ENCODE measurements around the gene SIN3A.

SIN3A gene

DNA sequence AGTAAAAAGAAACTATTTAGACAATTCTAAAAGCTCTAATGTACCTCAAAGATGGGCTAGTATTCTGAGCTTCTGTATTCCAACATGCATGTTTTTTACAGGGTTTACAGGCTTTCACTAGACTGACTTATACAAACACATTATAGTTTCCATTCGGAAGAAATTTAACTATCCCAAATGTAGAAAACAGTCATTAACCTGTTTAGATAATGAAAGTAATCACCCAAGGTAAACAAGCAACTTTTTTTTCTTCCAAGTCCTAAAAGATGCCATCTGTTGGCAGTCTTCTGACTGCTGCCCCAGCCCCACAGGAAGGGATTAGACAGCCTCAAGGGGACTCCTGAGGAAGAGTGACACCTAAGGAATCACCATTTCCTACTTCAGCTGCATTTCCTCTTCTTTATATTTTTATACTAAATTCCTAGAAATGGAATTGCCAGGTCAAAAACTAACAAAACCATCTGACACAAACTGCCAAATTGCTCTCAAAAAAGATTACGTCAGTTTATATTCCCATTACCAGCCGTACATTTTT is 25.5 kb downstream of the SIN3A start:
- Histone ChIP-seq H3K27me3 (replicated peaks in 2 of 5; ENCODE audit: control insufficient read depth in 4 of 5, insufficient read depth in 5 of 5, low read length in 4 of 5) (no peaks in the 10 kb centered on the region), H3K27ac (ENCODE audit: insufficient read depth in 1 of 2, low read depth in 1 of 2, low read length in 2 of 2, poor library complexity in 1 of 2, severe bottlenecking in 2 of 2) (peak overlapping the region in 1 of 2 experiments; percentile 70), H3K4me3 (ENCODE audit: control insufficient read depth in 1 of 7, extremely low read depth in 1 of 7, insufficient read depth in 4 of 7, low read depth in 2 of 7, low read length in 6 of 7) (no peak overlapping the region), H3K4me1 (ENCODE audit: control extremely low read depth in 1 of 4, control insufficient read depth in 4 of 4, insufficient read depth in 4 of 4, low read length in 3 of 4) (peaks cover 0 to 7% (median 3%) of the 10 kb centered on the region in 4 experiments), H3K9me3 (ENCODE audit: control extremely low read depth in 1 of 5, control insufficient read depth in 4 of 5, insufficient read depth in 2 of 5, low read depth in 1 of 5, low read length in 4 of 5) (no peaks in the 10 kb centered on the region), H3K36me3 (ENCODE audit: control insufficient read depth in 4 of 4, insufficient read depth in 4 of 4, low read length in 3 of 4) (peaks cover 13 to 61% (median 46%) of the 10 kb centered on the region in 4 experiments)
- WGBS (ENCODE audit: insufficient coverage) = no CpG with 5 or more reads among the region's 3 CpGs
- DNase-seq = no peak
- CTCF ChIA-PET = no interaction called here
- POLR2A ChIA-PET = no interaction called here

DNA sequence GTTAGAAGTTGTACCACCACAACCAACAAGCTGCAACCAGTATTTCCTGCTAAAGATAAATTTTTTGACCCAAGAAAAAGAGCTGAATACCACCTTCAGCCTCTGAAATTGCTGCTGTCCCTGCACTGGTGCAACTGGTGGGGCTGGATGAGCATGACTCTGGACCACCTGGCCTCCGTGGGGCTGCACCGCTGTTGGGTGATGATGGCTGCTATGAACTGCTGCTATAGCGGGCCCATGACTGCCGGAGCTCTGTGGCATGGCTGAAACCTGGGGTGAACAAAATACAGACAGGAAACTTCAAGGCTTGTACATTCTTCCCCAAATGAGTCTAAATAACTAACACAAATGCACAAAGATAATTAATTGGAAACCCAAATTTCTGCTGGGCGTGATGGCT is 28.9 kb downstream of the SIN3A start:
- Histone ChIP-seq H3K4me3 (ENCODE audit: control insufficient read depth in 1 of 7, extremely low read depth in 1 of 7, insufficient read depth in 4 of 7, low read depth in 2 of 7, low read length in 6 of 7) (no peak overlapping the region), H3K4me1 (ENCODE audit: control extremely low read depth in 1 of 4, control insufficient read depth in 4 of 4, insufficient read depth in 4 of 4, low read length in 3 of 4) (peaks cover 0 to 7% (median 3%) of the 10 kb centered on the region in 4 experiments), H3K36me3 (ENCODE audit: control insufficient read depth in 4 of 4, insufficient read depth in 4 of 4, low read length in 3 of 4) (peaks cover 11 to 57% (median 44%) of the 10 kb centered on the region in 4 experiments), H3K9me3 (ENCODE audit: control extremely low read depth in 1 of 5, control insufficient read depth in 4 of 5, insufficient read depth in 2 of 5, low read depth in 1 of 5, low read length in 4 of 5) (no peaks in the 10 kb centered on the region), H3K27me3 (replicated peaks in 2 of 5; ENCODE audit: control insufficient read depth in 4 of 5, insufficient read depth in 5 of 5, low read length in 4 of 5) (no peaks in the 10 kb centered on the region), H3K27ac (ENCODE audit: insufficient read depth in 1 of 2, low read depth in 1 of 2, low read length in 2 of 2, poor library complexity in 1 of 2, severe bottlenecking in 2 of 2) (no peak overlapping the region)
- ChIA-PET CTCF (interaction anchor here (0.8 to 1.0 kb wide), 2 partner anchors 16 to 43 kb away, joined by 3 read pairs; no protein-coding TSS in a partner anchor), POLR2A (no interaction called here)
- WGBS (ENCODE audit: insufficient coverage) = 100% methylated on average over 3 of the region's 5 CpGs
- no peak for DNase-seq

DNA sequence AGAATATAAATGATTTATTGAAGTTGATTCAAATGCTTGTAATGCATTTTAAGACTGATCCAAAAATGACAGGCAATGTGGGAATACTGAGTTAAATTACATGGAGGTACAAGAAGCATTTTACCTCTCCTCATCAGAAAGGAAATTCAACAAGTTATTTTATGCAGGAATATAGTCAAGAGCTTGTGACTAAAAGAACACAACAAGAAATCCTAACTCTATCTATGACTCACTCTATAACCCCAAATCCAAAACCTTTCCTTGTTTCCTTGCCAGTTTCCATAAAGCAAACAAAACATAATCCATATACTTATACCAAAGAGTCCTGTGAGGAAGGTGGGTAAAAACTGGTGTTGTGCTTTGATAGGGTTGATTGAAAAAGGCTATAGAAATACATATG is 30.8 kb downstream of the SIN3A start:
- POLR2A ChIA-PET = no interaction called here
- no peaks in the 10 kb centered on the region for H3K27me3 ChIP-seq (replicated peaks in 2 of 5; ENCODE audit: control insufficient read depth in 4 of 5, insufficient read depth in 5 of 5, low read length in 4 of 5)
- no peaks in the 10 kb centered on the region for H3K4me1 ChIP-seq (ENCODE audit: control extremely low read depth in 1 of 4, control insufficient read depth in 4 of 4, insufficient read depth in 4 of 4, low read length in 3 of 4)
- CTCF ChIA-PET = interaction anchor here (0.9 kb wide), 1 partner anchor 26 kb away, joined by 3 read pairs; no protein-coding TSS in a partner anchor
- DNase-seq = no peak
- H3K27ac ChIP-seq (ENCODE audit: insufficient read depth in 1 of 2, low read depth in 1 of 2, low read length in 2 of 2, poor library complexity in 1 of 2, severe bottlenecking in 2 of 2) = no peak overlapping the region
- H3K36me3 ChIP-seq (ENCODE audit: control insufficient read depth in 4 of 4, insufficient read depth in 4 of 4, low read length in 3 of 4) = peaks cover 11 to 53% (median 41%) of the 10 kb centered on the region in 4 experiments
- H3K9me3 ChIP-seq (ENCODE audit: control extremely low read depth in 1 of 5, control insufficient read depth in 4 of 5, insufficient read depth in 2 of 5, low read depth in 1 of 5, low read length in 4 of 5) = no peaks in the 10 kb centered on the region
- H3K4me3 ChIP-seq (ENCODE audit: control insufficient read depth in 1 of 7, extremely low read depth in 1 of 7, insufficient read depth in 4 of 7, low read depth in 2 of 7, low read length in 6 of 7) = no peak overlapping the region

DNA sequence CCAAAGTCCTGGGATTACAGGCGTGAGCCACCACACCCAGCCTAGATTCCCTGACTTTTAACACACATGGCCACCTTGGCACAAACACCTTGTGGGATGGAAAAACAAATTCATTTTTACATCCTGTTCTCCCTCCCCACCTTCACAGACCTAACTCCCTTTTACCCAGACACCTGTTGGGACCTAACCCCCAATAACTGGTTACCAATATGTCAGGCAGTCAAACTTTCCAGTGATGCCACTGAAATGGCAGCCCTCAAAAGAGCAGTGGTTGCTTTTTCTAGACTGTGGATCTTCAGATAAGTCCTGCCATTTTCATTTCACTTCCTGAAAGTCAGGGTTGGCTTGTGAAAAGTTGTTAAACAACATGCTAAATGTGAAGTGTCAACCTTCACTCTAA is 34.9 kb downstream of the SIN3A start:
- Histone ChIP-seq H3K4me3 (ENCODE audit: control insufficient read depth in 1 of 7, extremely low read depth in 1 of 7, insufficient read depth in 4 of 7, low read depth in 2 of 7, low read length in 6 of 7) (no peak overlapping the region), H3K27ac (ENCODE audit: insufficient read depth in 1 of 2, low read depth in 1 of 2, low read length in 2 of 2, poor library complexity in 1 of 2, severe bottlenecking in 2 of 2) (no peak overlapping the region), H3K27me3 (replicated peaks in 2 of 5; ENCODE audit: control insufficient read depth in 4 of 5, insufficient read depth in 5 of 5, low read length in 4 of 5) (no peaks in the 10 kb centered on the region), H3K9me3 (ENCODE audit: control extremely low read depth in 1 of 5, control insufficient read depth in 4 of 5, insufficient read depth in 2 of 5, low read depth in 1 of 5, low read length in 4 of 5) (no peaks in the 10 kb centered on the region), H3K36me3 (ENCODE audit: control insufficient read depth in 4 of 4, insufficient read depth in 4 of 4, low read length in 3 of 4) (peaks cover 22 to 56% (median 41%) of the 10 kb centered on the region in 4 experiments), H3K4me1 (ENCODE audit: control extremely low read depth in 1 of 4, control insufficient read depth in 4 of 4, insufficient read depth in 4 of 4, low read length in 3 of 4) (no peaks in the 10 kb centered on the region)
- whole genome bisulfite sequencing (ENCODE audit: insufficient coverage) = 83% methylated on average over 1 of the region's 1 CpG
- CTCF ChIA-PET = interaction anchor here (0.5 kb wide), 1 partner anchor 208 kb away, joined by 3 read pairs; no protein-coding TSS in a partner anchor
- no peak for DNase-seq
- POLR2A ChIA-PET = no interaction called here

DNA sequence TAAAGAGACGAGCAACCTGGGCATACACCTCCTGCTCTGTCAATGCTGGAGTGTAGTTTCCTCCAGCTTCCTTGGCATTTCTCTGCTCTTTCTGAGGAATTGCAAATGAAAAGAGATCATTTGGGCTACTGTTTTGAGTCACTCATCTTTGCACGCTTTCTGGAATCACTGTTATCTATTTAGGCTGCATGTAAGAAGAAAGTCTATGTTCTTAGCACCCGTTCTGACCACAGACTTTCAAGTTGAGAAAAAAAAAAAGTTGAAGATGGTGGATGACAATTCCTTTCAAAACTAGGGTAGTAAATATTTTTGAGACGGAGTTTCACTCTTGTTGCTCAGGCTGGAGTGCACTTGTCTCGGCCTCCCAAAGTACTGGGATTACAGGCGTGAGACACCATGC is 41.3 kb downstream of the SIN3A start:
- no peaks in the 10 kb centered on the region for H3K4me1 ChIP-seq (ENCODE audit: control extremely low read depth in 1 of 4, control insufficient read depth in 4 of 4, insufficient read depth in 4 of 4, low read length in 3 of 4)
- ChIA-PET POLR2A (no interaction called here), CTCF (no interaction called here)
- no peak overlapping the region for H3K27ac ChIP-seq (ENCODE audit: insufficient read depth in 1 of 2, low read depth in 1 of 2, low read length in 2 of 2, poor library complexity in 1 of 2, severe bottlenecking in 2 of 2)
- WGBS (ENCODE audit: insufficient coverage) = 98% methylated on average over 4 of the region's 6 CpGs
- no peaks in the 10 kb centered on the region for H3K27me3 ChIP-seq (replicated peaks in 2 of 5; ENCODE audit: control insufficient read depth in 4 of 5, insufficient read depth in 5 of 5, low read length in 4 of 5)
- H3K36me3 ChIP-seq (ENCODE audit: control insufficient read depth in 4 of 4, insufficient read depth in 4 of 4, low read length in 3 of 4) = peaks cover 39 to 76% (median 54%) of the 10 kb centered on the region in 4 experiments
- no peak for DNase-seq
- no peaks in the 10 kb centered on the region for H3K9me3 ChIP-seq (ENCODE audit: control extremely low read depth in 1 of 5, control insufficient read depth in 4 of 5, insufficient read depth in 2 of 5, low read depth in 1 of 5, low read length in 4 of 5)
- H3K4me3 ChIP-seq (ENCODE audit: control insufficient read depth in 1 of 7, extremely low read depth in 1 of 7, insufficient read depth in 4 of 7, low read depth in 2 of 7, low read length in 6 of 7) = no peak overlapping the region

DNA sequence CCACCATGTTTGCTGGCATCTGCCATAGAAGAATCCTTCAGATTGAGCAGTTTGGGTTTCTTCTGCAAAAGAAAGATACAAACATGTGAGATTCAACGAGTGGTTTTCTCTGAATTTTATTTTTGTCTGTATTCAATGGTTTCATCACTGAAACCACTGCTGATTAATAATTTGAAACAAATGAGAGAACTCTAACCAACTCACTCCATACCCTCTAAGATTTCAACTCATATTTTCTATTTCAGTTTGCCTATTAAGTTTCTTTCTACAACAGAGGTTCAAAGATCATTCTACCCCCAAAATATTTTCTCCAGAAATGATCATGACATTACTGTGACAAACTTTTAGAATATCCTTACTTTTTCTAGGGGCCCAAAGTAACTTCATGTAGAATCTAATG is 44.4 kb downstream of the SIN3A start:
- no peak for DNase-seq

DNA sequence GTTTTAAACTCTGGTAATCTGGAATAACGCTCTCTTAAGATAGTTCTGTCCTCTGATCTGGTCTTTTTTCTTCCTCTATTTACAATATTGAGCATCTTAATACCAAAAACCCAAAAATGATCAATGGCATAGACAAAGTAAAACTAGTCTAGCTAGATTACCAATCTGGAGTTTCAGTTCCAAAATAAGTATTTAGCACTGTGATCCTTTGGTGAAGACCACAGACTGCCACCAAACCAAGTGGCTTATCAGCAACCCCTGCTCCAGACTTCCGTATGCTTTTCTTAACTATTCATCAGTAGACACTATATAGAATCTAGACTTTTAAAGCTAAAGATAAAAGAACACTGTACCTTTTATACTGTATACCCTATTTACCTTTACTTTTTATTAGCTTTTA is 47.6 kb downstream of the SIN3A start:
- Histone ChIP-seq H3K36me3 (ENCODE audit: control insufficient read depth in 4 of 4, insufficient read depth in 4 of 4, low read length in 3 of 4) (peaks cover 31 to 87% (median 51%) of the 10 kb centered on the region in 4 experiments), H3K9me3 (ENCODE audit: control extremely low read depth in 1 of 5, control insufficient read depth in 4 of 5, insufficient read depth in 2 of 5, low read depth in 1 of 5, low read length in 4 of 5) (no peaks in the 10 kb centered on the region), H3K4me3 (ENCODE audit: control insufficient read depth in 1 of 7, extremely low read depth in 1 of 7, insufficient read depth in 4 of 7, low read depth in 2 of 7, low read length in 6 of 7) (no peak overlapping the region), H3K27me3 (replicated peaks in 2 of 5; ENCODE audit: control insufficient read depth in 4 of 5, insufficient read depth in 5 of 5, low read length in 4 of 5) (no peaks in the 10 kb centered on the region), H3K27ac (ENCODE audit: insufficient read depth in 1 of 2, low read depth in 1 of 2, low read length in 2 of 2, poor library complexity in 1 of 2, severe bottlenecking in 2 of 2) (no peak overlapping the region), H3K4me1 (ENCODE audit: control extremely low read depth in 1 of 4, control insufficient read depth in 4 of 4, insufficient read depth in 4 of 4, low read length in 3 of 4) (no peaks in the 10 kb centered on the region)
- ChIA-PET CTCF (interaction anchor here (1.0 to 1.8 kb wide), 2 partner anchors 9 to 10 kb away, joined by 3 to 6 read pairs; no protein-coding TSS in a partner anchor), POLR2A (interaction anchor here (0.6 to 0.7 kb wide), 2 partner anchors 42 to 50 kb away, joined by 3 to 4 read pairs; no protein-coding TSS in a partner anchor)
- no peak for DNase-seq
- 100% methylated on average over 2 of the region's 2 CpGs for WGBS (ENCODE audit: insufficient coverage)

More for the DNA sequence above, 44.4 kb downstream of the SIN3A start:
- H3K27me3 ChIP-seq (replicated peaks in 2 of 5; ENCODE audit: control insufficient read depth in 4 of 5, insufficient read depth in 5 of 5, low read length in 4 of 5) = no peaks in the 10 kb centered on the region
- H3K9me3 ChIP-seq (ENCODE audit: control extremely low read depth in 1 of 5, control insufficient read depth in 4 of 5, insufficient read depth in 2 of 5, low read depth in 1 of 5, low read length in 4 of 5) = no peaks in the 10 kb centered on the region
- no peaks in the 10 kb centered on the region for H3K4me1 ChIP-seq (ENCODE audit: control extremely low read depth in 1 of 4, control insufficient read depth in 4 of 4, insufficient read depth in 4 of 4, low read length in 3 of 4)
- H3K4me3 ChIP-seq (ENCODE audit: control insufficient read depth in 1 of 7, extremely low read depth in 1 of 7, insufficient read depth in 4 of 7, low read depth in 2 of 7, low read length in 6 of 7) = no peak overlapping the region
- H3K27ac ChIP-seq (ENCODE audit: insufficient read depth in 1 of 2, low read depth in 1 of 2, low read length in 2 of 2, poor library complexity in 1 of 2, severe bottlenecking in 2 of 2) = no peak overlapping the region
- peaks cover 28 to 84% (median 57%) of the 10 kb centered on the region in 4 experiments for H3K36me3 ChIP-seq (ENCODE audit: control insufficient read depth in 4 of 4, insufficient read depth in 4 of 4, low read length in 3 of 4)
- ChIA-PET POLR2A (no interaction called here), CTCF (interaction anchor here (0.8 to 1.0 kb wide), 2 partner anchors 15 to 25 kb away, joined by 3 read pairs; no protein-coding TSS in a partner anchor)
- WGBS (ENCODE audit: insufficient coverage) = no CpG with 5 or more reads among the region's 1 CpG

All from common myeloid progenitor, CD34-positive (primary cell).